ENCODE measurements around the gene KRTAP10-11. TPM values are rescaled to one million over a fixed set of nuclear protein-coding genes. Genes with fewer than 3 reads are reported as not detected.
"Not testable (repeated sequence)": the region's sequence is repeated elsewhere in the genome, so short reads cannot be mapped to it uniquely, and the experiment has no call there.

The KRTAP10-11 gene
- total RNA-seq, result not detected
- not detected for polyA plus RNA-seq
- total RNA-seq, result 0 reads per million in 6 experiments

GRCh38 chr21:44646366-44647221 is at the start of gene KRTAP10-11:
KRTAP10-11 (plus strand) TSS chr21:44646414; CDS start chr21:44646459, 45 bp downstream.
- not testable (repeated sequence) for ATAC-seq
- POLR2A ChIA-PET, result interaction anchor here (0.9 to 1.7 kb wide), 2 partner anchors 11 to 22 kb away, joined by 5 to 6 read pairs; partner anchors contain the start of gene KRTAP12-3
- H3K9me3 Mint-ChIP-seq, result peaks cover 10 to 46% (median 24%) of the 10 kb centered on the region in 9 donors

GRCh38 chr21:44598061-44598460 is 48.2 kb upstream of the KRTAP10-11 start:
- Mint-ChIP-seq H3K4me1 (peaks cover 0 to 16% (median 7%) of the 10 kb centered on the region in 4 donors), H3K36me3 (peaks cover 0 to 11% (median 3%) of the 10 kb centered on the region in 3 donors), H3K27ac (no peak overlapping the region), H3K27me3 (peaks cover 0 to 9% (median 0%) of the 10 kb centered on the region in 5 donors), H3K4me3 (no peak overlapping the region), H3K9me3 (peaks cover 0 to 11% (median 5%) of the 10 kb centered on the region in 9 donors)
- ATAC-seq, result no peak
- POLR2A ChIA-PET, result no interaction called here
- no peak for DNase-seq

More at GRCh38 chr21:44646366-44647221, at the start of gene KRTAP10-11:
- Mint-ChIP-seq H3K4me3 (peak within 1 kb of the TSS in 1 of 10 donors; percentile 22), H3K27ac (peak within 1 kb of the TSS in 7 of 10 donors; percentile 28 to 87 (median 52)), H3K4me1 (peaks cover 5 to 32% (median 15%) of the 10 kb centered on the region in 4 donors), H3K36me3 (peaks cover 0 to 23% (median 12%) of the 10 kb centered on the region in 3 donors)
- H3K27me3 Mint-ChIP-seq, DNase-seq: not testable (repeated sequence)

- peaks cover 0 to 11% (median 5%) of the 10 kb centered on the region in 3 donors for H3K36me3 Mint-ChIP-seq
- peaks cover 0 to 10% (median 7%) of the 10 kb centered on the region in 4 donors for H3K4me1 Mint-ChIP-seq
- DNase-seq (no peak), ATAC-seq (no peak)
- H3K27ac Mint-ChIP-seq, result peak overlapping the region in 1 of 10 donors; percentile 27
- peaks cover 0 to 12% (median 0%) of the 10 kb centered on the region in 5 donors for H3K27me3 Mint-ChIP-seq
- POLR2A ChIA-PET, result no interaction called here
- peaks cover 0 to 11% (median 5%) of the 10 kb centered on the region in 9 donors for H3K9me3 Mint-ChIP-seq
- no peak overlapping the region for H3K4me3 Mint-ChIP-seq
These were observed 46.8 kb upstream of the KRTAP10-11 start for GRCh38 chr21:44599264-44600029.

- DNase-seq, H3K4me1 Mint-ChIP-seq, H3K4me3 Mint-ChIP-seq, ATAC-seq, POLR2A ChIA-PET: not testable (repeated sequence)
- Mint-ChIP-seq H3K36me3 (peaks cover 0 to 11% (median 8%) of the 10 kb centered on the region in 3 donors), H3K9me3 (peaks cover 0 to 11% (median 6%) of the 10 kb centered on the region in 9 donors), H3K27me3 (peaks cover 0 to 12% (median 0%) of the 10 kb centered on the region in 5 donors), H3K27ac (peak within 1 kb of the TSS in 3 of 10 donors; percentile 23 to 57 (median 24))
These were observed 45.9 kb upstream of the KRTAP10-11 start, which contains the start of gene KRTAP10-7 for GRCh38 chr21:44600118-44600978. KRTAP10-7 (plus strand) TSS chr21:44600597; CDS start chr21:44600622, 25 bp downstream.

- H3K4me1 Mint-ChIP-seq, POLR2A ChIA-PET, ATAC-seq, H3K27ac Mint-ChIP-seq, H3K4me3 Mint-ChIP-seq, DNase-seq: not testable (repeated sequence)
- peaks cover 0 to 11% (median 6%) of the 10 kb centered on the region in 9 donors for H3K9me3 Mint-ChIP-seq
- peaks cover 0 to 11% (median 8%) of the 10 kb centered on the region in 3 donors for H3K36me3 Mint-ChIP-seq
- peaks cover 0 to 12% (median 0%) of the 10 kb centered on the region in 5 donors for H3K27me3 Mint-ChIP-seq
These were observed 45.1 kb upstream of the KRTAP10-11 start for GRCh38 chr21:44601091-44601490.

- Mint-ChIP-seq H3K27ac (peak overlapping the region in 5 of 10 donors; percentile 4 to 59 (median 53)), H3K9me3 (peaks cover 0 to 15% (median 8%) of the 10 kb centered on the region in 9 donors), H3K4me3 (no peak overlapping the region), H3K36me3 (peaks cover 0 to 11% (median 8%) of the 10 kb centered on the region in 3 donors), H3K27me3 (peaks cover 0 to 16% (median 0%) of the 10 kb centered on the region in 5 donors), H3K4me1 (peaks cover 0 to 5% (median under 1%) of the 10 kb centered on the region in 4 donors)
- ATAC-seq, result no peak
- DNase-seq, result no peak
- POLR2A ChIA-PET, result no interaction called here
These were observed 44.4 kb upstream of the KRTAP10-11 start for GRCh38 chr21:44601596-44602462.

- Mint-ChIP-seq H3K27ac (no peak overlapping the region), H3K9me3 (peaks cover 0 to 15% (median 8%) of the 10 kb centered on the region in 9 donors), H3K27me3 (peaks cover 0 to 16% (median 0%) of the 10 kb centered on the region in 5 donors), H3K4me3 (no peak overlapping the region), H3K4me1 (peaks cover 0 to 5% (median under 1%) of the 10 kb centered on the region in 4 donors), H3K36me3 (peaks cover 0 to 11% (median 8%) of the 10 kb centered on the region in 3 donors)
- POLR2A ChIA-PET, result interaction anchor here (0.6 kb wide), 1 partner anchor 198 kb away, joined by 3 read pairs; no protein-coding TSS in a partner anchor
- ATAC-seq, result no peak
- DNase-seq, result no peak
These were observed 43.8 kb upstream of the KRTAP10-11 start for GRCh38 chr21:44602463-44602850.

GRCh38 chr21:44603109-44603875 is 42.9 kb upstream of the KRTAP10-11 start:
- peaks cover 0 to 16% (median 0%) of the 10 kb centered on the region in 5 donors for H3K27me3 Mint-ChIP-seq

GRCh38 chr21:44603911-44604310 is 42.3 kb upstream of the KRTAP10-11 start:
- peak overlapping the region in 1 of 10 donors; percentile 61 for H3K27ac Mint-ChIP-seq
- POLR2A ChIA-PET, result no interaction called here

More at GRCh38 chr21:44603109-44603875, 42.9 kb upstream of the KRTAP10-11 start:
- Mint-ChIP-seq H3K9me3 (peaks cover 0 to 12% (median 7%) of the 10 kb centered on the region in 9 donors), H3K36me3 (peaks cover 0 to 8% (median 7%) of the 10 kb centered on the region in 3 donors), H3K27ac (peak overlapping the region in 2 of 10 donors; percentile 37 to 61), H3K4me1 (peaks cover 0 to 5% (median under 1%) of the 10 kb centered on the region in 4 donors), H3K4me3 (no peak overlapping the region)
- POLR2A ChIA-PET, result interaction anchor here (0.6 kb wide), 1 partner anchor 198 kb away, joined by 3 read pairs; no protein-coding TSS in a partner anchor
- DNase-seq (no peak), ATAC-seq (no peak)

GRCh38 chr21:44606495-44606894 is 39.7 kb upstream of the KRTAP10-11 start:
- Mint-ChIP-seq H3K27ac (no peak overlapping the region), H3K36me3 (peaks cover 0 to 20% (median 14%) of the 10 kb centered on the region in 3 donors), H3K9me3 (peaks cover 10 to 30% (median 22%) of the 10 kb centered on the region in 9 donors), H3K4me3 (no peak overlapping the region), H3K4me1 (peaks cover 0 to 2% (median under 1%) of the 10 kb centered on the region in 4 donors), H3K27me3 (peaks cover 0 to 7% (median 0%) of the 10 kb centered on the region in 5 donors)
- POLR2A ChIA-PET, result no interaction called here
- no peak for DNase-seq
- ATAC-seq, result no peak

More at GRCh38 chr21:44603911-44604310, 42.3 kb upstream of the KRTAP10-11 start:
- Mint-ChIP-seq H3K9me3 (peaks cover 0 to 9% (median 4%) of the 10 kb centered on the region in 9 donors), H3K36me3 (peaks cover 0 to 6% (median 4%) of the 10 kb centered on the region in 3 donors), H3K4me1 (peaks cover 0 to 5% (median under 1%) of the 10 kb centered on the region in 4 donors), H3K27me3 (peaks cover 0 to 13% (median 0%) of the 10 kb centered on the region in 5 donors), H3K4me3 (no peak overlapping the region)
- ATAC-seq, result no peak
- DNase-seq, result no peak
